NOMO-1 treated with DMSO at 0.1 percent for 48 hours (cell line): ENCODE results near the gene MYLK3.
"Not testable (repeated sequence)": the region's sequence is repeated elsewhere in the genome, so short reads cannot be mapped to it uniquely, and the experiment has no call there.

Experiments used
- DNase-seq: peaks from one replicate; lab custom pipeline; 2025; ENCODE audit not compliant: unreplicated experiment; lab: John Stamatoyannopoulos, UW

The MYLK3 gene

GRCh38 chr16:46691726-46692125 is 56.4 kb downstream of the MYLK3 start:
- DNase-seq, result no peak

DNA sequence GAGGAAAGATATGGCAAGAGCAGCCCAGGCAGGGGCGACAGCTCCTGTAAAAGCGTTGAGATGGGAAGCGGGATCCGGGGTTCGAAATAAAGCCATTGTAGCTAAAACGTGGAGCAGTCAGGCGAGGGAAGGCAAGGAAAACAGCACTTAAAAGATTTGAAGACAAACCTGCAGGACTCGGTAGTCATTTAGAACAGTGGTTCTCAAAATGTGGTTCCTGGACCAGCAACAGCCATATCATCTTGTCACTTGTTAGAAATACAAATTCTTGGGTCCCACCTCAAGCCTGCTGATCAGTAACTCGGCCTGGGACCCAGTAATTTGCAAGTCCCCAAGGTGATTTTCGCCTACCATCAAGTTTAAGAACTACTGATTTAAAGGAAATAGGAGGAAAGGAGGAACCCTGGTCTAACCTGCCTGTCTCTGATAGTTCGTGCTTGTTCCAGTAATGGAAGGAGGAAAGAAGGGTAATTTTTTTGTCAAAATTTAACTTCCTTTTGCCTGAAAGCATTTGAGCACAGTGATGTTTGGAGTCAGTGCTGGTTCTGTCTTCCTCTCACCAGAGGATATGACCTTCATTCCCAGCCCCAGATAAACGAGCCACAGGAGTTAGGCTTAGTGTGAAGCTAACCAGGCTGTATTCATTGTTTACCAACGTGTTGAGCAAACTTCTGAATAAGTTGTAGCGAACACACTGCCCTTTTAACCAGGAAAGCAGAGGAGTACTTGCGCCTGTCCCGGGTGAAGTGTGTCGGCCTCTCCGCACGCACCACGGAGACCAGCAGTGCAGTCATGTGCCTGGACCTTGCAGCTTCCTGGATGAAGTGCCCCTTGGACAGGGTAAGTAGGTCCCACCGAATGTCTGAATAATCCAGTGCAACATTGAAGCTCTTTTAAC is 57.6 kb downstream of the MYLK3 start:
- no peak for DNase-seq

- DNase-seq, result peak; percentile 95
Measured at GRCh38 chr16:46689365-46690280, 58.5 kb downstream of the MYLK3 start, which contains the start of gene ORC6. Gene ORC6 (plus strand): TSS chr16:46689659. CDS start chr16:46689706, 47 bp downstream.

DNA sequence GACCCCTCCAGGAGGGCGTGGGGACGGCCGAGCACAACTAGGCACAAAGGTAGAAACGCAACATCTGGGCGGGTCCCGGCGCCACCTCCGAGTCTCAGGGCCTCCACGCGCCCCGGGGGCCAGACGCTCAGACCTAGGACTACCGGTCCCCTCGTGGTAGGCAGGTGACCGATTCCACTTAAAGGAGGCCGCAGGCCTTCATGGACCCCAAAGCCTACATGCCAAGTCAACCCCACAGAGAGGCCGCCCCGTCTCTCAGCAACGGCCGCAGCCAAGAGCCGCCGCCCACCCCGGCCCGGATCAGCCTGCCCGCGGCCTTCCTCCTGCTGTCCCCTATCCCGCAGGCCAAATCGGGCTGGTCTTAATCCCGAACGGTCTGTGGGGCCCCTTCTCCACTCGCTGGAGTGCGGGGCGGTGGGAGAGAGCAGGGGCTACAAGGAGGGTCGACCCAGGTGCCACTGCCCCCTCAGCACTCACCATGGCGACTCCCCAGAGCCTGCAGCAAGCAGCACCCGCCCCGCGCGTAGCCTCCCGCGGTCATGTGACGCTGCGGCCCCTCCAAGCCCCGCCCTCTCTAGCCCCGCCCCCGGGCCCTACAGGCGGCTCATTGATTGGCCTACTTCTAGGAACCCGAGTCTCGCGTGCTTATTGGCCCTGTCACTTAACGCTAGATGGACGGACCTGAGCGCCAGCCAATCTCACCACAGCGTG is 59.3 kb downstream of the MYLK3 start, which contains the start of gene VPS35:
Gene VPS35, minus strand, starts transcription at position 525 of the 711 bp plus-strand sequence. Its CDS starts 45 bp downstream, at position 480.
- peak; percentile 97 for DNase-seq

DNA sequence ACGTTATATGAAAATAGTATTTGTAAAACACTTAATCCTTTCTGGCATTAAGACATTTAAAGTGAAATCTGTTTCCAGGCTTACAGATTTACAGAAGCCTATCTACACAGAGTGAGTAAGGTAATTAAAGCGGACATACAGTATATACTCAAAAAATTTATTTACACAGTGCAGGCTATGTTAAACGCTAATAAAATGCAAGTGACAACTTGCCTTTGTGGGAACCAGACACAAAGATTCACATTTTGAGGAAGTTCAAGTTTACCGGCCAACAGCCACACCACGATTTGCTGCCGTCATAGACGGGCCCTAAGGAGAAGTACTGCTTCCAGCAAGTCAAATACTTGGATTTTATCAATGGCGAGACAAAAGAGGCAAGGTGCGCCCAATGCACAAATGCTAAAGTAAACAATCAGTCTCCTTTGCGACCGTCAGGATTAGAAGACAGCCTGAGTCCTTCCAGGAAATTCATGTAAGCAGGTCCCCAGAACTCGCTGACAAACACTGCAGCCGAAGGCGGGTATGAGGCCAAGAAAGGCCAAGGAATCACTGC is 60.0 kb downstream of the MYLK3 start:
- DNase-seq, result peak; percentile 82

- no peak for DNase-seq
Measured at GRCh38 chr16:46687486-46687885, 60.7 kb downstream of the MYLK3 start.

DNA sequence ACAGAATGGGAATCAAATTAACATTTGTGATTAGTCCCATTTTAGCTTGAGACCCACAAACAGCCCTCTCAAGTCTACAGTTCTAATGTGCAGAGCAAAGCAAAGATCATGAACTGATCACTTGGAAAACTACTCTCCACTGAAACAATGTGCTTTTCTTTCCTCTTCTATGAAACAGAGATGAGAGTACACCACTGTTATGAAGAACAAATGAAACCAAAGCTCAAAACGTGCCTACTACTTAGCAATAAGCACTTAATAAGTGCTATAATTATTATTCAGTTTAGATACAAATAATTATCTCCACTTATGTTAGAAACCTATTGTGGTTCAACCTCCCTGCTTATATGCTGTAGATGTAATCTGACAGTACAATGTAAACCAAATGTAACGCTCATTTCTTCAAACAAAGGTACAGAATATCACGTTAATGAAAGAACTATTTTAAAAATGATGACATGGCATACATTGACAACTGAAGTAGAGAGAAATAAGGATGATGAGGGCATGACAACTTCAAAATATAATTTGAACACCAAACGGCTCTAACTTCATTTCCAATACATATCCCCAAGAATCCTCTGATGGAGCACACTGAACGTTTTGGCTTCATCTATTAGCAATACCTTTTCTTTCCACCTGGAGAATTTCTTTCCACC is 61.2 kb downstream of the MYLK3 start:
- no peak for DNase-seq

- not testable (repeated sequence) for DNase-seq
Measured at GRCh38 chr16:46681867-46682266, 66.3 kb downstream of the MYLK3 start.

- DNase-seq, result not testable (repeated sequence)
Measured at GRCh38 chr16:46677943-46678342, 70.2 kb downstream of the MYLK3 start.

DNA sequence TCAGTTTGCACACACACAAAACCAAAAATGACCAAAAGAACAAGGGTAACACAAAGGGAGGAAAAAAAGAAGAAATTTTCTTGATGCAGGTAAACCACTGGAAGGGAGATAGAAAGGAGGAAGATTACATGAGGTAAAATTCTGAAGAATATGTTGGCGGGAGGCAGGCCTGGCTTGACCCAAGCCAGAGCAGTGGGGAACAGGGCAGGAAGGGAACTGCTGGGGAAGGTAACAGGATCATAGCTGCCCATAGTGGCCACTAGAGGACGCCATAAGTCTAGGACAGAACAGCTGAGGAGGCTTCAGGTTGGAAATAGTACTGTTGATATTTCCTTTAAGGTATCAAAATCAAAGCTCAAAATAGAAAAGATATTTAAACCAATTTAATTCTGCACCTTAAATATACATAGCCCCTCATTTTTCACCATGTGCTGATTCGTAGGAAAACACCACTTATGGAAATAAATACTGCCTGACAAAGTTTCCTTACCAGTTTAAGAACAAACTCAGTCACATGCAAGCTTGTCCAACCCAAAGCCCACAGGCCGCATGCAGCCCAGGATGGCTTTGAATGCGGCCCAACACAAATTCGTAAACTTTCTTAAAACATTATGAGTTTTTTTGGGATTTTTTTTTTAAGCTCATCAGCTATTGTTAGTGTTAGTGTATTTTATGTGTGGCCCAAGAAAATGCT is 74.7 kb downstream of the MYLK3 start:
- peak; percentile 68 for DNase-seq

DNA sequence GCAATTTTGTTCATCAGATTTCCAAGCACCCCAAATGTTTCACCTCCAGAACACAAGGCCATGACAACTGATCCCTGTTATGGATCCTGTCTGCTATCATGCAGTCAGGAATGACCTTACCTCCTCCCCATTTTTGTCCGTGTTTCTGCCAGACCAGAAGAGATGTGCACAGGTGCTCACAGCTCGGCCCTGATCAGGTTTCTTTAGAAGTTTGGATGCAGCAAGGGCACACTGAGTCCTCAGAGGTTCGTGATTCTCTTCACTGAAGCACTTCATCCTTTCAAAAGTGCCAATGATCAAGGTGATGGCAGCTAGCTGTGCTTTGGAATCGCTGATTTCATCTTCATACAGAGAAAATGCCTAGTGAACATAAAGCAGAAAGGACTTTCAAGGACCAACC is 86.0 kb downstream of the MYLK3 start:
- DNase-seq, result no peak

DNA sequence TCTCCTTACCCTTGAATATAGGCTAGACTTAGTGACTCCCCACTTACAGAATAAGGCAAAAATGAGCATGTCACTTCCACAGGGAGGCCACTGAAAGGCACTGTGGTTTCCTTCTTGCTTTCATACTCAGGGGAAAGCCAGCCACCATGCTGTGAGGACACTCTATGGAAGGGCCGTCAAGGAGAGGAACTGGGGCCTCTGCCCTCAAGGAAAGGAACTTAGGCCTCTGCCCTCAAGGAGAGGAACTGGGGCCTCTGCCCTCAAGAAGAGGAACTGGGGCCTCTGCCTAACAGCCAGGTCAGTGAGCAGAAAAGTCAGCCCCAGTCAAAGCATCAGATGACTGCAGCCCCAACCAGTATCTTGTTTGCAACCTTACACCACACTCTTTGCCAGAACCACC is 89.2 kb downstream of the MYLK3 start:
- DNase-seq, result peak; percentile 98
